ENCODE data around the gene ELOB.

Gene ELOB

DNA sequence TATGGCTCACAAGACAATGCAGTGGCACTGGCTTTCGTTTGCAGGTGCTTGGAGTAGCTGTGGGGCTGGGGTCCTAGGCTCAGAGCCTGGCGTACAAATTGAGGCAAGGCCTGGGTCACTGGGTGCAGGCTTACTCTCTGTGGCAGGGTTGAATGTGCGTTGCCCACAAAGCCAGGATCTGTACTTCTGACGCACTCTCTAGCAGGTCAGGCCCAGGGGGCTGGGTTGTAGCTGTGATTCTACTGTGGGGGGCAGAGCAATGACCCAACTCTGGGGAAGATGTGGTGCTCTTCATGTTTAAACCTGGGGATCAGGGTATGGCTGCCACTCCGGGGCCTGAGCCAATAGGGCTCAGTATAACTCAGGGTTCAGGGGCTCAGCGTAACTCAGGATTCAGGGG, 33.6 kb upstream of the ELOB start:
- TF ChIP-seq, protein P1, sequence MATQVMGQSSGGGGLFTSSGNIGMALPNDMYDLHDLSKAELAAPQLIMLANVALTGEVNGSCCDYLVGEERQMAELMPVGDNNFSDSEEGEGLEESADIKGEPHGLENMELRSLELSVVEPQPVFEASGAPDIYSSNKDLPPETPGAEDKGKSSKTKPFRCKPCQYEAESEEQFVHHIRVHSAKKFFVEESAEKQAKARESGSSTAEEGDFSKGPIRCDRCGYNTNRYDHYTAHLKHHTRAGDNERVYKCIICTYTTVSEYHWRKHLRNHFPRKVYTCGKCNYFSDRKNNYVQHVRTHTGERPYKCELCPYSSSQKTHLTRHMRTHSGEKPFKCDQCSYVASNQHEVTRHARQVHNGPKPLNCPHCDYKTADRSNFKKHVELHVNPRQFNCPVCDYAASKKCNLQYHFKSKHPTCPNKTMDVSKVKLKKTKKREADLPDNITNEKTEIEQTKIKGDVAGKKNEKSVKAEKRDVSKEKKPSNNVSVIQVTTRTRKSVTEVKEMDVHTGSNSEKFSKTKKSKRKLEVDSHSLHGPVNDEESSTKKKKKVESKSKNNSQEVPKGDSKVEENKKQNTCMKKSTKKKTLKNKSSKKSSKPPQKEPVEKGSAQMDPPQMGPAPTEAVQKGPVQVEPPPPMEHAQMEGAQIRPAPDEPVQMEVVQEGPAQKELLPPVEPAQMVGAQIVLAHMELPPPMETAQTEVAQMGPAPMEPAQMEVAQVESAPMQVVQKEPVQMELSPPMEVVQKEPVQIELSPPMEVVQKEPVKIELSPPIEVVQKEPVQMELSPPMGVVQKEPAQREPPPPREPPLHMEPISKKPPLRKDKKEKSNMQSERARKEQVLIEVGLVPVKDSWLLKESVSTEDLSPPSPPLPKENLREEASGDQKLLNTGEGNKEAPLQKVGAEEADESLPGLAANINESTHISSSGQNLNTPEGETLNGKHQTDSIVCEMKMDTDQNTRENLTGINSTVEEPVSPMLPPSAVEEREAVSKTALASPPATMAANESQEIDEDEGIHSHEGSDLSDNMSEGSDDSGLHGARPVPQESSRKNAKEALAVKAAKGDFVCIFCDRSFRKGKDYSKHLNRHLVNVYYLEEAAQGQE (IDR thresholded peaks at IDR 0.05; ENCODE audit: insufficient read depth in 1 of 2, low read depth in 2 of 2, low read length in 2 of 2): no peak
- no peak for TF ChIP-seq FOXP2 (optimal IDR thresholded peaks at IDR 0.05; ENCODE audit: borderline replicate concordance, extremely low read depth, extremely low read length, insufficient read depth)
- TF ChIP-seq TAF1 (IDR thresholded peaks at IDR 0.05; ENCODE audit: borderline replicate concordance, insufficient read depth, low read length): no peak
- no peak for TF ChIP-seq POLR2AphosphoS5 (IDR thresholded peaks at IDR 0.05; ENCODE audit: low read depth, low read length)
- no peak for TF ChIP-seq SIN3A (IDR thresholded peaks at IDR 0.05; ENCODE audit: borderline replicate concordance, insufficient read depth, low read length)

DNA sequence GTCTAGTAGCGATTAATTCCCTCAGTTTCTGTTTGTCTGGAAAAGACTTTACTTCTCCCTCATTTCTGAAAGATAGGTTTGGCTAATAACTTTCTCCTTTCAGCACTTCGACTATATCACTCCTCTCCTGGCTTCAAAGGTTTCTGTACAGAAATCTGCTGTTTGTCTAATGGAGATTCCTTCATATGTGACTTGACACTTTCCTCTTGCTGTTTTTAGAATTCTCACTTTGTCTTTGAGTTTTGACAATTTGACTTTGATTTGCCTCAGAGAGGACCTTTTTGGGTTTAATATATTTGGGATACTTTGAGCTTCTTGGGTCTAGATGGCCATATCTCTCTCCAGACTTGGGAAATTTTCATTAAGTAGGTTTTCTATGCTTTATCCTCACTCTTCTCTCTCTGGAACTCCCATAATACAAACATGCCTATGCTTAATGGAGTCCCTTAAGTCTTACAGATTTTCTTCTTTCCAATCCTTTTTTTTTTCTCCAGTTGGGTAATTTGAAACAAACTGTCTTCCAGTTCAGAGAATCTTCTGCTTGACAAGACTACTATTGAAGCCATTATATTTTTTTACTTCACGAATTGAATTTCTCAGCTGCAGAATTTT, 32.2 kb upstream of the ELOB start:
- TF ChIP-seq, protein P1 (IDR thresholded peaks at IDR 0.05; ENCODE audit: insufficient read depth in 1 of 2, low read depth in 2 of 2, low read length in 2 of 2): no peak
- no peak for TF ChIP-seq SIN3A (IDR thresholded peaks at IDR 0.05; ENCODE audit: borderline replicate concordance, insufficient read depth, low read length)
- no peak for TF ChIP-seq FOXP2 (optimal IDR thresholded peaks at IDR 0.05; ENCODE audit: borderline replicate concordance, extremely low read depth, extremely low read length, insufficient read depth)
- no peak for TF ChIP-seq TAF1 (IDR thresholded peaks at IDR 0.05; ENCODE audit: borderline replicate concordance, insufficient read depth, low read length)
- TF ChIP-seq POLR2AphosphoS5 (IDR thresholded peaks at IDR 0.05; ENCODE audit: low read depth, low read length): no peak

DNA sequence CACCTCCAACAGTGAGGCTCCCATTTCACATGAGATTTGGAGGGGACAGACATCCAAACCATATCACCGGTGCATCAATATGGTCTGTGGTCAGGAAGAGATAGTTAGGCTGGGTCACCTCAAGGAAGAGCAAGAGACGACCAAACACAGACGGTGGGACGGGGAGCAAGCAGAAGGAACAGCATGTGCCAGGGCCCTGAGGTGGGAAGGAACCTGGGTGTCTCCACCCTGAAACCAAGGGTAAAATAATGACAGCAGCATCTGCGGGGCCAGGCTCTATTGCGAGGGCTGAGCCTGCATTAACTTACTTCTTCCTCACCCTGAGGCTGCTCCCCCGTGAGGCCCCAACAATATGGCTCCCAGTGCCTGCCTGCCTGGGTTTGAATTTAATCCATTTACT, 31.1 kb upstream of the ELOB start:
- TF ChIP-seq, protein P1 (IDR thresholded peaks at IDR 0.05; ENCODE audit: insufficient read depth in 1 of 2, low read depth in 2 of 2, low read length in 2 of 2): no peak
- no peak for TF ChIP-seq TAF1 (IDR thresholded peaks at IDR 0.05; ENCODE audit: borderline replicate concordance, insufficient read depth, low read length)
- no peak for TF ChIP-seq POLR2AphosphoS5 (IDR thresholded peaks at IDR 0.05; ENCODE audit: low read depth, low read length)
- TF ChIP-seq SIN3A (IDR thresholded peaks at IDR 0.05; ENCODE audit: borderline replicate concordance, insufficient read depth, low read length): no peak
- no peak for TF ChIP-seq FOXP2 (optimal IDR thresholded peaks at IDR 0.05; ENCODE audit: borderline replicate concordance, extremely low read depth, extremely low read length, insufficient read depth)

DNA sequence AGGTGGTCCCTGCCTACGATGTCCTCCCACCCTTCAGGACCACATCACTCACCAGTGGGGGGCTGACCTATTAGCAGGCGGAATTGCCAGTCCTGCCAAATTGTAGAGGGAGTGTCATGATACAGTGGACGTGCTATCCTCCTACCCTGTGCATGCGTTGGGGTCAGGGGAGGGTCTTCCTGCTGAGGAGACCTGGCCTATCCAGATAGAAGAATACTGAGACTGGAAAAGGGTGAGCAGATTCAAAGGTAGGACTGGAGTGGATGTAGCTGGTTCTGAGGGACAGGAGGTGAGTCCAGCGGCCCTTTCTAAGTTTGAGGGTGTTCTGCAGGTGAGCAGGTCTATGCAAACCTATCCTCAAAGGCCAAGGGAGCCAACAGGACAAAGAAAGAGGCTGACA, 29.2 kb upstream of the ELOB start:
- TF ChIP-seq FOXP2 (optimal IDR thresholded peaks at IDR 0.05; ENCODE audit: borderline replicate concordance, extremely low read depth, extremely low read length, insufficient read depth) (no peak), POLR2AphosphoS5 (IDR thresholded peaks at IDR 0.05; ENCODE audit: low read depth, low read length) (no peak), SIN3A (IDR thresholded peaks at IDR 0.05; ENCODE audit: borderline replicate concordance, insufficient read depth, low read length) (no peak), TAF1 (IDR thresholded peaks at IDR 0.05; ENCODE audit: borderline replicate concordance, insufficient read depth, low read length) (no peak)
- TF ChIP-seq, protein P1 (IDR thresholded peaks at IDR 0.05; ENCODE audit: insufficient read depth in 1 of 2, low read depth in 2 of 2, low read length in 2 of 2): no peak
